Measurements from ENCODE around the gene ZSCAN5A.
A peak's percentile ranks its signal among the peaks of the same experiment; 100 is the strongest.

ZSCAN5A gene

DNA sequence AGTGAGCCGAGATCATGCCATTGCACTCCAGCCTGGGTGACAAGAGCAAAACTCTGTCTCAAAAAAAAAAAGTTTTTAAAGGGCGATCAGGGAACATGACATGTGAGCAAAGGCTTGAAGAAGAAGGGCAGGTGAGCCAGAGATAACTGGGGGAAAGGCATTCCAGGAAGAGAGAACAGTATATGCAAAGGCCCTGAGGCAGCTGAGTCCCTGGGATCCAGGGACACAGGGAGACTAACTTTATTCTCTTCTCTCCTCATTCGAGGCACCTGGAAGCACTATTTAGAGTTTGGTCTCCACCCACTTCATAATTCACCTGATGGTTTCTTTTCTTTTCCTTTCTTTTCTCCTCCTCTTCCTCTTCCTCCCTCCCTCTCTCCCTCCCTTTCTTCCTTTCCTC, 17.6 kb downstream of the ZSCAN5A start:
- no peak for DNase-seq (ENCODE audit: low read depth in 2 of 2)
- TF ChIP-seq, protein P1, sequence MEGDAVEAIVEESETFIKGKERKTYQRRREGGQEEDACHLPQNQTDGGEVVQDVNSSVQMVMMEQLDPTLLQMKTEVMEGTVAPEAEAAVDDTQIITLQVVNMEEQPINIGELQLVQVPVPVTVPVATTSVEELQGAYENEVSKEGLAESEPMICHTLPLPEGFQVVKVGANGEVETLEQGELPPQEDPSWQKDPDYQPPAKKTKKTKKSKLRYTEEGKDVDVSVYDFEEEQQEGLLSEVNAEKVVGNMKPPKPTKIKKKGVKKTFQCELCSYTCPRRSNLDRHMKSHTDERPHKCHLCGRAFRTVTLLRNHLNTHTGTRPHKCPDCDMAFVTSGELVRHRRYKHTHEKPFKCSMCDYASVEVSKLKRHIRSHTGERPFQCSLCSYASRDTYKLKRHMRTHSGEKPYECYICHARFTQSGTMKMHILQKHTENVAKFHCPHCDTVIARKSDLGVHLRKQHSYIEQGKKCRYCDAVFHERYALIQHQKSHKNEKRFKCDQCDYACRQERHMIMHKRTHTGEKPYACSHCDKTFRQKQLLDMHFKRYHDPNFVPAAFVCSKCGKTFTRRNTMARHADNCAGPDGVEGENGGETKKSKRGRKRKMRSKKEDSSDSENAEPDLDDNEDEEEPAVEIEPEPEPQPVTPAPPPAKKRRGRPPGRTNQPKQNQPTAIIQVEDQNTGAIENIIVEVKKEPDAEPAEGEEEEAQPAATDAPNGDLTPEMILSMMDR (IDR thresholded peaks at IDR 0.05; ENCODE audit: low read depth, low read length), result no peak
- H3K4me3 ChIP-seq (replicated peaks in 1 of 2; ENCODE audit: low read depth in 2 of 2, low read length in 2 of 2), result no peak overlapping the region

DNA sequence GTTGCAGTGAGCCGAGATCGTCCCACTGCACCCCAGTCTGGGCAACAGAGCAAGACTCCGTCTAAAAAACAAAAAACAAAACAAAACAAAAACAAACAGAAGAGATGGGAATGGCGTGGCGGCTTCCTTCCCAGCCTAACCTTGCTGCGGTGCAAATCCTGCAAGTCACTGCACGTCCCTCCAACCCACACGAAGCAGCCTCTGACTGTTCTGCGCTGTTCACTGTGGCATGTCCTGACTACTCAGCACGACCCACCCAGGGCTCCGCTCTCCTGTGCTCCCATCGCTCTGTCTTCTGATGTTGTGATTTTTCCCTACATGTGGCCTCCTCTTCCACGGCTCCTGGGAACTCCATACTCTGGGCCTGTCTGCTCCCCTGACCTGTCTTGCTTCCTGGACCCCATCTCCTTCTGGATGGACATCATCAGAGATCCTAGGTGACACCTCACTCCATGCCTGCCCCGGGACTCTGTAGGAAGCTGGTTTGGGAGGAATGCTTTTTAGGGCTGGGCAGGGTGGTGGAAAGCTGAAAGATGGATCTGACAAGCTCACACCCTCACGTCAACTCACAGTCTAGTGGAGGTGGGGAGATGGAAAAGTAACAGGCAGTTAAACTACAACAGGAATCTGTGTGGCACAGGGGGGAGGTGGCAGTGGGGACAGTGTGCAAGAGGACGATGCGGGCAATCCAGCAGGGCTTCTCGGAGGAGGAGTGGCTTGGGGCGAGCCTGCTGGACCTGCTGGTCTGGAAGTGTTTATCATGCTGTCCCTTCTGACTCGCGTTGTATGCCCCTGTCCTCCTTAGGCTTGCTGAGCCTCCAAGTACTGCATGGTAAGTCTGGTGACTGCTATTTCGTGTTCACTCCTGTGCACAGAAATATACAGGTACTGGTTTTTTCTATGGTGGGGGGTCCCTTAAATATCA, 18.8 kb downstream of the ZSCAN5A start:
- TF ChIP-seq, protein P1 (IDR thresholded peaks at IDR 0.05; ENCODE audit: low read depth, low read length), result no peak
- no peak overlapping the region for H3K4me3 ChIP-seq (replicated peaks in 1 of 2; ENCODE audit: low read depth in 2 of 2, low read length in 2 of 2)

GRCh38 chr19:56294549-56294948, 20.1 kb downstream of the ZSCAN5A start:
- TF ChIP-seq, protein P1 (IDR thresholded peaks at IDR 0.05; ENCODE audit: low read depth, low read length), result no peak
- no peak overlapping the region for H3K4me3 ChIP-seq (replicated peaks in 1 of 2; ENCODE audit: low read depth in 2 of 2, low read length in 2 of 2)
- DNase-seq (ENCODE audit: low read depth in 2 of 2), result peak in 1 of 2 donors; percentile 31

More for the DNA sequence above, 18.8 kb downstream of the ZSCAN5A start:
- no peak for DNase-seq (ENCODE audit: low read depth in 2 of 2)

DNA sequence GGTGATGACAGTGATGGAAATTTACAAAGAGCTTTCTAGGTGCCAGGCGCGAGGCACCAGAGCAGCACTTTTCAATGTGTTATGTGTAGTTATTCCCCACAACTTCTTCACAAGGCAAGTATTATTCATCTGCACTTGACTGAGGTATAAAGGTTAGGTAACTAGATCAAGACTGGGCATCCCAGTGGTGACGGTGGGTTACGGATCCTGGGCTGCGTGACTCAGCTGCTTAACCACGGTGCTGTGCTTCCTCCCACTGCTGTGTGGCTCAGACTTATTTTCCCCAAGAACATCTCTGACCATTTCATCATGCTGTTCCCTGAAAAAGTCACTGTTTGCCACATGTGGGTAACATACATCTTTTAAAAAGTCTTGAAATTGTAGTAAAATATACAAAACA, 22.8 kb downstream of the ZSCAN5A start:
- TF ChIP-seq, protein P1 (IDR thresholded peaks at IDR 0.05; ENCODE audit: low read depth, low read length), result no peak
- DNase-seq (ENCODE audit: low read depth in 2 of 2), result no peak
- no peak overlapping the region for H3K4me3 ChIP-seq (replicated peaks in 1 of 2; ENCODE audit: low read depth in 2 of 2, low read length in 2 of 2)

DNA sequence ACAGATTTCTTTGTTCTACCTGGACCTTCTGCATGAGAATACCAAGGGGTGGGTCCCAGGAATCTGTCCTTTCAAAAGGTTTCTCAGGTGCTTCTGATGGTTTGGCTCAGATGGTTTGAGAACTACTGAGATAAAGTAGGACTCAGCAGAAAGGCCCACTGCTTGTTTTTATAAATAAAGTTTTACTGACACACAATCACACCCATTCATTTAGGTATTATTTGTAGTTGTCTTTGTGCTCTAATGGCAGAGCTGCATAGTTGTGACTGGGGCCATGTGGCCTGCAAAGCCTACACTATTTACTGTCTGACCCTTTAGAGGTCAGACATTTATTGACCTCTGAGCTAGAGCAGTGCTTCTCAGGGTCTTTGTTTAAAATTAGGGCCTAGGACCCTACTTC, 24.5 kb downstream of the ZSCAN5A start:
- TF ChIP-seq, protein P1 (IDR thresholded peaks at IDR 0.05; ENCODE audit: low read depth, low read length), result no peak
- DNase-seq (ENCODE audit: low read depth in 2 of 2), result no peak
- no peak overlapping the region for H3K4me3 ChIP-seq (replicated peaks in 1 of 2; ENCODE audit: low read depth in 2 of 2, low read length in 2 of 2)

DNA sequence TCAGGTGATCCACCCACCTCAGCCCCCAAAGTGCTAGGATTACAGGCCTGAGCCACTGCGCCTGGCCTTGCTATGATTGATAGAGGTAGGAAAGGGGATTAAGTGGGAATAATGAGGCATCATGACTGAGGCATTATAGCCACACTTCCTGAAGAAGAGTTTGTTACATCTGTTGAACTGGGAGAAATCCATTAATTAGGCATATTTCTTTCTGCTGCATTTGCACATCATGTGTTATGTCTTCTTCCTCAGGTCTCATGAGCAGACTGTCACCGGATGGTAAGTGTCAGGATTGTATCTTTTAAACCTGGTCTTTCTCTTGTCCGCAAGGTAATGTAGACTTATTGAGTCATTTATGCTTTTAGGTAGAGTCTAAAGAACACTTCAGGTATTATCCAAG, 29.9 kb downstream of the ZSCAN5A start:
- no peak for DNase-seq (ENCODE audit: low read depth in 2 of 2)
- no peak overlapping the region for H3K4me3 ChIP-seq (replicated peaks in 1 of 2; ENCODE audit: low read depth in 2 of 2, low read length in 2 of 2)
- TF ChIP-seq, protein P1 (IDR thresholded peaks at IDR 0.05; ENCODE audit: low read depth, low read length), result no peak

Data from cardiac fibroblast (primary cell).